HG02840 (cell line): ENCODE measurements around the gene C9orf57.
"Not testable (repeated sequence)": the region's sequence is repeated elsewhere in the genome, so short reads cannot be mapped to it uniquely, and the experiment has no call there.

Experiments
- ATAC-seq: cut with Tn5 transposase; IDR thresholded peaks from one replicate; pipeline ENCODE4 v1.9.1; 2021; ENCODE audit warnings: mild to moderate bottlenecking, moderate library complexity, moderate number of reproducible peaks; ENCODE audit not compliant: unreplicated experiment, low FRiP score

Gene C9orf57

DNA sequence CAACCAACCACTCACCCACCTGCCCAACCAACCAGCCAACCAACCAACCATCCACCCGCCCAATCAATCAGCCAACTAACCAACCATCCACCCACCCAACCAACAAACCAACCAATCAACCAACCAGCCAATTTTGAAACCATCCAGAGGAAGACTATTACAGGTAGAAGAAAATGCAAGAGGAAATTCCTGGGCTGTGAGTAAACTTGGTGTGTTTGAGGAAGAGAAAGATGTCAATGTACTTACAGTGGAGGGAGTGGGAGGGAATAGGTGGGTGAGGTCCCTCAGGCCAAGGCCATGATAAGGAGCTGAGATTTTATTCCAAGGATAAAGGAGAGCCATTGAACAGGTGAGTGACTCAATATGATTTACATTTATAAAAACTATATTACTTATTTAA lies 30.4 kb downstream of the C9orf57 start:
- ATAC-seq = no peak

DNA sequence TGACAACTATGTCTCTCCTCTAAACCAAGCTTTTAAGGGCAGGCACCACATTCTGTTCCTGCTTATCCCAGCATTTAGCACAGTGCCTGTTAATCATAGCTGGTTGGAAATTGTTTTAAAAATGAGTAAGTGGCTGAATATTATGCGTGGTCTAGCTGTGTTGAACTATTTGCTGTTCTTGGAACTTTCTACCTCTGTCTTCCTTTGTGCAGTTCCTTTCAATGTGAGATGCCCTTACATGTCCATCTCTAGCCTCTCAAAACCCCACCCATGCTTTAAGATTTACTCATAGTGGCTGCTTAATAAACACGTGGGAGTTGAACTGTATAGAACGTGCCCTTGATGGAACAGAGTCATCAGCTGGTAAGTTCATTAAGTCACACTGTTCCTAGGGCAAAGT lies 34.5 kb downstream of the C9orf57 start:
- no peak for ATAC-seq

DNA sequence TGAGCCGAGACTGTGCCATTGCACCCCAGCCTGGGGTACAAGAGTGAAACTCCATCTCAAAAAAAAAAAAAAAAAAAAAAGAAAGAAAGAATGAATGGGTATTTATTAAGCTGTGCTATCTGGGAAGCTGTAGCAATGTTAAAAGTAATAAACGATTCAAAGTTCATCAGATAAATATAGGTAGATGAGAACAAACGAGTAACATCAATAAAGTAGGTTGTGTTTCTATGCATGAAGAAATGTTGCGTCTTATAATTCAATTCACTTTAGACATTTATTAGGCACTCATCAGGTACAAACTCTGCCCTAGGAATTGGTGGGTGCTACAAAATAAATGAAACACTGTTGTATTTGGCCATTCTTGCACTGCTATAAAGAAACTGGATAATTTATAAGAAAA lies 36.8 kb downstream of the C9orf57 start:
- no peak for ATAC-seq

DNA sequence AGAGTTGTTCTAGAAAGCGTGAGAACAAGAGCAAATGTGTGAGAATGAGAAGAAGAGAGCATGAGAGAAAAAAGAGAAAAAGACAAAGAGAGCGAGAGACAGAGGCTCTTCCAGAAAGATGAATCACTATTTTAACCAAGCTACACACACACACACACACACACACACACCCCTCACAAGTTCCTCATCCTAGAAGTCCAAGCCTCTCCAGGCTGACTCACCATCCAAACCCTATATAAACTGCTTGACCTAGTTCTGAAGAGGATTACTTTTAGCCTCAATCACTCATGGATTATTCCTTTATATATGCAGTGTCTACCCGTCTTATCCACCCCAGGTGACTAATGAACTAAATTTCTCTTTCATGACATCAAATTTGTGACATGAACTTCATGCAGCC lies 37.6 kb downstream of the C9orf57 start:
- no peak for ATAC-seq

DNA sequence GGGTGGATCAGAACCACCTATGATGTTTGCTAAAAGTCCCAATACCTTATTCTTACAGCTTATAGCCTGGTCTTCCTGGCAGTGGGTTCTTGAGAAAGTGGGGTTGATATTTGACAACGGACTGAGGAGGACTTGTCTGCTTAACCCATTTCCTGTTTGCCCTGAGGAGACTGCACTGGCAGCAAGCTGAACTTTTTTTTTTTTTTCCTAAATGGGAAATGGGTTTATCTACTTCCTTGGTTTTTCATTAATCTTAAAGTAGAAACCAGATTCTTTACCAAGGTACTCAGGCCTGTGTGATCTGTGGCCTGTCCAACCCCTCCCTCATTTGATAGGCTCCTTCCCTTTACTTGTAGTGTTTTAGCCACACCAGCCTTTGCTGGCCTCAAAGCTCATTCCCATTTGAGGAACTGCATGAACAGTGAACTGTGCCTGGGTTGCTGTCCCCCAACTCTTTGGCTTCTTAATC lies 47.1 kb downstream of the C9orf57 start:
- ATAC-seq = no peak

DNA sequence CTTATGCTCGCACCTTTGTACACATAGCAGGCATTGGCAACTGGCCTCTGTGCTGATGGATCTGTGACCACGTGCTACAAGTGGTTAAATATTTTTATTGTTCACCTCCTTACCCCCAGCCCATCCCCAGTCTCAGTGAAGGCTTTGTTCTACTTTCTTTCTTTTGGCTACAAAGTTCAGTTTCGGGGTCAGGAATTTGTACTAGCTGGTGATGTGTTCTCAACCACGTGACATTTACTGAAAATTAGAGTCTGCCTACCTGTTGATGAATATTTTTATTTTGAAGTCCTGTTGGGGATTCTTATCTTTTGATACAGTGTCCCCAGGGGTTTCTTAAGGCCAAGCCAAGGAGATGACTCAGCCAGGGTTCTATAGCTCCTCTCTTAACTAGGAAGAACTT lies 47.8 kb downstream of the C9orf57 start:
- ATAC-seq = no peak

DNA sequence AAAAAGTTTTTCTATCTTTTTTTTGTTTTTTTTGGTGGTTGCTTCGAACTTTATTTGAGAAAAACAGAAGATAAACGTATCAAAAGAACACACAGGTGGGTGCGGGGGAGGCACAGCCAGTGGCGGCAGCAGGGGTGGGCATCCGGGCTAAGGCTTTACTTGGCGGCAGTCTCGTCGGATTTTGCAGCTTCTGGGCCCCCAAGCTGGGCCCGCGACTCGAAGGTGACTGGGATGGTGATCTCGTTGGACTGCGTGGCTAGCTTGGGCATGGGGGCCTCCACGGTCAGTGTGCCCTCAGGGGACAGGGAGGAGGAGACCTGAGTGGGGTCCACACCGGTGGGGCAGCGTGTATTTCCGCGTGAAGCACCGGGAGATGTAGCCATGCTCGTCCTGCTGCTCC lies 52.7 kb downstream of the C9orf57 start:
- not testable (repeated sequence) for ATAC-seq

DNA sequence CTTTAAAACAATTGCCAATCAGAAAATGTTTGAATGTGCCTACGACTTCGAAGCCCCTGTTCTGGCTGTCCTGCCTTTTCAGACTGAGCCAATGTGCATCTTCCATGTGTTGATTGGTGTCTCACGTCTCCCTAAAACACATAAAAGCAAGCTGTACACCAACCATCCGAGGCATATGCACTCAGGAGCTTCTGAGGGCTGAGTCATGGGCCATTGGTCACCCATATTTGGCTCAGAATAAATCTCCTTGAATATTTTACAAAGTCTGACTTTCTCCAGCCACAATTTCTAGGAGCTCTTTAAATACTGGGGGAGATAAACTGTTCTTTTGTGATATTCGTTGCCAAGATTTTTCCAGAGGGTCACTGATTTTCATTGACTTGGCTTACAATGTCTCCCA lies 53.9 kb downstream of the C9orf57 start:
- ATAC-seq = no peak

DNA sequence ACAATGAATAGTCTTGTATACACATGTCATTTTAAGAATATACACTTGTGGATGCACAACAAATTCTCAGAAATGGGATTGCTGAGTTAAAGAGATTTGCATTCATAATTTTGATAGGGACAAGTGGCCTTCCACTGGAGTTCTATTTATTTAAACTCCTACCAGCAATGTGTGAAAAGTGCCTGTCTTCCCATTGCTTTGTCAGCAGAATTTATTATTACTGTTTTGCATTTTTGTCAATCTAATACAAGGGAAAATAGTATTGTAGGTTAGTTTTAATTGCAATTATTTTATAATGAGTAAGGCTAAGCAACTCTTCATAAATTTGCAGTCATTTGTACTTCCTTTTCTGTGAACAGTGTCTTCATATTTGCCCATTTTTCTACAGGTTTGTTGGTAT lies 55.0 kb downstream of the C9orf57 start:
- ATAC-seq = no peak
